HG03521 (cell line): ENCODE results near the gene QRFP.
"Not testable (repeated sequence)": the region's sequence is repeated elsewhere in the genome, so short reads cannot be mapped to it uniquely, and the experiment has no call there.

Experiments used
- ATAC-seq: cut with Tn5 transposase; IDR thresholded peaks from one replicate; pipeline ENCODE4 v1.9.1; 2021; ENCODE audit warnings: mild to moderate bottlenecking, moderate library complexity; ENCODE audit not compliant: unreplicated experiment

QRFP gene

GRCh38 chr9:130920762-130921299 is 24.2 kb upstream of the QRFP start:
- no peak for ATAC-seq

DNA sequence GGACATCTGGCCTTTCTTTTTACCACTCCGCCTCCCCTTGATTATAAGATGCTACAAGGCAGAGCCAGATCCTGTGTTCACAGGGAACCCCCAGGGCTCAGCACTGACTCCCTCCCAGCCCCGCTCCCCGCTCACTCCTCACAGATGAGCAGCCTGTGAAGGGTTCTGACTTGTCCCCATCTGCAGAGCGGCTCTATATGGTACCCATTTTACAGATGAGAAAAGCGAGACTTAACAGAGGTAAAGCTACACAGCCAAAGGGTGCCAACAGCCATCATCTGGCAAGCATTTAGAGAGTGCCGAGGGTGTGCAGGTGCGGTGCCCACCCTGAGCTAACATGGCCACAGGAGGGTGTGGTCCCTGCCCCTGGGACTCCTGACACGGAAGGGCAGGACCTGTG is 23.6 kb upstream of the QRFP start:
- no peak for ATAC-seq

GRCh38 chr9:130919559-130920145 is 23.0 kb upstream of the QRFP start:
- ATAC-seq, result no peak

GRCh38 chr9:130918826-130919558 is 22.4 kb upstream of the QRFP start:
- no peak for ATAC-seq

DNA sequence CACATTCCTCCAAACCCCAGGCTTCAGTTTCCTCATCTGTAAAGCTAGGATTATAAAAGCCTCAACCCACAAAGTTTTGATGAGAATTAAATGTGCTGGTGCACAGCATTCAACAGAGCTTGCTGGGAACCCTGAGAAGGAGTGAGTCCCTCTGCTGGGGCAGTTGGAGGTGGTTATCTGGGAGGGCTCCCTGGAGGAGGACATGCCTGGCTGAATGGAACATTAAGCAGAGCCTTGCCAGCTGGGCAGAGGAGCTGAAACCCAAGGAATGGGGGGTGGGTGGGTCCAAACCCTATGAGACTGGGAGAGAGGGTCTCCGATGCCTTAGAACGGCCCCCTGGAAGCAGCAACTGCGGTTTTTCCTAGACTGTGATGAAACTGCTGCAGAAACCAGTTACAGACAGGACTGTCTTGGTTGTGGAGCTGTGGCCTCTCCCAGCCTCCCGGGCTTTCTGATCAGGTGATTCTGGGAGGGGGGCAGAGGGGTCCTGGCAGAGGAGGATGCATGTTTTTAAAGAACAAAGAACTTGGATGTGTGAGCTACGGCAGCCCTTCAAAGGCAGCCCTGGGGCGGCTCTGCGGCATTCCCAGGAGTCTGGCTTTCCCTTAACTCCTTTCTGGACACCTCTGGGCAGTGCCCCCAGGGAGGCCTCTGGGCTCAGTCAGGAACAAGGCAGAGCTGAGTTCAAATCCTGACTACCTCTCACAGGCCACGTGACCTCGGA is 21.7 kb upstream of the QRFP start:
- no peak for ATAC-seq

DNA sequence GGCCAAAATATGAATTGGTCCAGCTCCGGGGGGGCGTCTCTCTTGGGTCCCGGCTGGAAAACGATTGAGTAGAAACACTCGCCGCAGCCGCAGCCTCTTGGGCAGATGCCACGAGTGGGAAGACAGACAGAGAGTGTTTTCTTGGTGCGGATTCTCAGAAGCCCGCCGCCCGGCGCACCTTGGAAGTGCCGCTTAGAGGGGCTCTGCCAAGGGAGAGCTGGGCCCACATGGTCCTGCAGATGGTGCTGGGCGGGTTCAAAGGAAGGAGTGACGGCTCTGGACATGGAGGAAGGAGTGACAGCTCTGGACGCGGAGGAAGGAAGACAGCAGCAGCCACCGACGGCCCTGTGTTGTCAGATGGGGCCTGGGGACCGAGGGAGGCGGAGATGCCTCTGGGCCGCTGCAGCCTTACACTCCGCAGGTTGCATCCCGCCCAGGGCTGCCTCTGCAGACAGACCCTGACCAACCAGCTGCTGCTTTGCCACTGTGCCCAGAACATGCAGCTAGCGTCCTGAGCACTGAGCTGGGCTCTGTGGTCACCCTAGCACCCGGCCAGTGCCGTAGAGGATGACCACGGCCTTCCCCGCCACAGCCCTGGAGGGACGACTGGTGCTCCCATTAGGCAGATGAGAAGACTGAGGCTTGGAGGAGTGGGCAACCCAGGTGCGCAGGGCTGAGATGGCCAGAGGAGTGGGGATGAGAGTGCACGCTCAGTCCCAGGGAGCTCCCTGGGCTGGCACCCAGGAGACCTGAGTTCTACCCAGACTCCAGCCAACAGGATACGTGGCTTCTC is 20.8 kb upstream of the QRFP start:
- ATAC-seq, result no peak

DNA sequence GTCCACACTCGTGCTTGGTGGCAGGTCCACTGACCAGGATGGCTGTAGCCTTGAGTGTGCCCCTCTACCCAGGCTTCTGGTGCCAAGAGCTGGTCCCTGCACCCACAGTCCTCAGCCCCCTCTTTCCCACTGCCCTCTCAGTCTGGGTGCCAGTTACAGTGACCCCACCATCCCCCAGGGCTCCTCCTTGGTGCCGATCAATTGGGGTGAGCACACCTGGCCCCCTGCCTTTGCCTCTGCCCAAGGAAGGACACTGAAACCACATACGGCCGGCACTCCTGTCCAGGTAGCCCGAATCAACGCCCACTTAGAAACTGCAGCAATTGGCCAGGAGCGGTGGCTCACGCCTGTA is 18.5 kb upstream of the QRFP start:
- ATAC-seq, result no peak

- ATAC-seq, result no peak
Observed at GRCh38 chr9:130914417-130915095, 17.9 kb upstream of the QRFP start.

DNA sequence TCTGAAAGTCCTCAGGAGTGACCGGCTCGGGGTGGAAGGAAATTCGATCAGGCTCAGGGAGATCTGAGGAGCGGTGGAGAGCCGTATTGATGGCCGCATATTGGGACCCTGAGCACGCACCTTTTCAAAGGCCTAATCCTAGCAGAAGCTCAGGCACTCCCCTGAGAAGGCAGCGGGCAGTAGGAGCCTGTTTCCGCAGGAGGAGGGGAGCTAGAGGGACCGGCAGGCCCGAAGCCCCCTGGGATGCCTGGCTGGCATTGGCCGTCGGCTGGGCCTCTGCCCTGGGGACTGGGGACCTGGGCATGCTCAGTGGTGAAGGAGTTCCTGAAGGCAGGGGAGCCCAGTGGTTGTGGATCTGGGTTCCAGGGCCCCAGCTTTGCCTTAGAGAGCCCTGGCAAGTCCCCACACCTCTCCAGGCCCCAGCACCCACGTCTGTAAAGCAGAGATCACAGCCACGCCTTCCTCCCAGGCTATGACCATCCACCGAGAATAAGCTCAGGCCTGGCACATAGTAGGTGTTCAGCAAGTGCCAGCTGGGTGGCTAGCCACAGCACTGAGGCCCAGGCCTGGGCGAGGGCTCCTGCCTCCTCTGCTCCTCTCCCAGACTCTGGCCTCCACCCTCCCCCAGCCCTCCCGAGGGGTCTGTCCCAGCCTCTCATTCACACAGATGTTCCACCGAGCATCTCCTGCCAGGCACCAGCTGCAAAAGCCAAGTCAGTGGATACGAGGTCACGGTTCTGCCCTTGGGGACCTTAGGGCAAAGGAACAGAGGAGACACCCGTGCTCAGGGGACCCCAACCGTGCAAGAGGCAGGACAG is 17.2 kb upstream of the QRFP start:
- no peak for ATAC-seq

- no peak for ATAC-seq
Observed at GRCh38 chr9:130912932-130913598, 16.5 kb upstream of the QRFP start.

DNA sequence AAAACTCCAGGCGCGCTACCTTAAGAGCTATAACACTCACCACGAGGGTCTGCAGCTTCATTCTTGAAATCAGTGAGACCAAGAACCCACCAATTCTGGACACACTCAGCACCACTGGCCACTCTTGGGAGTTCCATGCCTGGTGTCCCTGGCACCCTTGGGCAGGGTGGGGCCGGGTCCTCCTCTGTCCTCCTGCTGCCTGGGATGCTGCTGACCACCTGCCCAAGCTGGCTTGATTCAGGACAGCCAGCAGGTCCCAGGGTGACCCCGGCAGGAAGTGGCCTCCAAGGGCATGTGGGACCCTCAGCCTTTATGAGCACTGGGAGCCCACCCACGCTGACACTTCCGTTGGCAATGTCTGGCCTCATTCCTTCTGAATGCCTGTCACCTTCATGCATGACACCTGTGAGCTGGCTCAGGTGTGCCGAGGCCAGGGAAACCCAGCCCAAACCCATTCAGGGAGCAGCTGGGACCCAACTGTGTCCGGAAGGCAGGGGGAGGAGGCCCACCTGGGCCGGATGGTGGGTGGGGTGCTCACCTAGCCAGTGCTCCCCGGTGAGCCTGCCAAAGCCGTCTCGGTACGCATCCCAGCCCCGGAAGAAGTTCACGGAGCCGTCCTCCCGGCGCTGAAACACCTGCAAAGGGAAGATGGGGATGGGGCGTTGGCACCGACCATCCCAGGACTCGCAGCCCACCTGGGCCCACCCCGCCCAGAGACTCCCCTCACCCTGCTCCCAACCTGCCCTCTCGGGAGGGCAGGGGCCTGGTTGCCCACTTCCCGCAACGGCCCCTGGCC is 14.8 kb upstream of the QRFP start:
- no peak for ATAC-seq

DNA sequence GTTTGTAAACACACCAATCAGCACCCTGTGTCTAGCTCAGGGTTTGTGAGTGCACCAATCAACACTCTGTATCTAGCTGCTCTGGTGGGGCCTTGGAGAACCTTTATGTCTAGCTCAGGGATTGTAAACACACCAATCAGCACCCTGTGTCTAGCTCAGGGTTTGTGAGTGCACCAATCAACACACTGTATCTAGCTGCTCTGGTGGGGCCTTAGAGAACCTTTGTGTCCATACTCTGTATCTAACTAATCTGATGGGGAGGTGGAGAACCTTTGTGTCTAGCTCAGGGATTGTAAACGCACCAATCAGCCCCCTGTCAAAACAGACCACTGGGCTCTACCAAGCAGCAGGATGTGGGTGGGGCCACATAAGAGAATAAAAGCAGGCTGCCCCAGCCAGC is 14.1 kb upstream of the QRFP start:
- ATAC-seq, result not testable (repeated sequence)

GRCh38 chr9:130910041-130910440 is 13.4 kb upstream of the QRFP start:
- not testable (repeated sequence) for ATAC-seq

GRCh38 chr9:130908878-130909355 is 12.3 kb upstream of the QRFP start:
- no peak for ATAC-seq

- ATAC-seq, result no peak
Observed at GRCh38 chr9:130908146-130908877, 11.7 kb upstream of the QRFP start.

DNA sequence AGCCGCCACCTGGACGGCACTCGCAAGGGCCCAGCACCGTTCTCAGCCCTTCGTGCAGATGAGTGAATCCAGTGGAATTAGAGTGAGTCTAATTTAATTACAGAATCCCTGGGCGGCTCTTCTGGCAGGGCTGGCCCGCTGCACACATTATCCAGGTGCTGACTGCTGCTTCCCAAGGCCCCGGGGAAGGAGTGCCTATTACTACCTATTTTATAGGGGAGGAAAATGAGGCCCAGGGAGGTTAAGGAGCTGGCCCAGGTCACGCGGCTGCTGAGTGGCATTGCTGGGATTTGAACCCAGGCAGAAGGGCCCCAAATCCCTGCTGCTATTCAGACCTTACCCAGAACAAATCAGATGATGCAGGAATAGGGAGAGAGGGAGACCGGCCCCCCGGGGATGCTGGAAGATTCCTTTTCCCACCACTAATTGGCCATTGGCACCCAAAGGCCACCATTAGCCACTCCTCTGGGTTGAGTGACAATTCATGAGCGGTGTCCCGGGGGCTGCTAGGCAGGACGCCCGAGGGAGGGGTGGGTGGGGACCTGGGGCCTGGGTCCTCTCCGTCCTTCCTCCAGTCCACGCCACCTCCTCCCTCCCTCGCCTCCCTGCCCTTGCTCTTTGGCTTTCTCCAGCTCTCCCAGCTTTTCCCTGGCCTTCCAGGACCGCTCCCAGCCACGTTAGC is 10.3 kb upstream of the QRFP start:
- ATAC-seq, result no peak
